SK-N-MC (cell line): ENCODE data around the gene REG1A.

Experiments used
- EZH2 ChIP-seq: fragments of 200-600 bp; sonication (generic); IDR thresholded peaks from one replicate; pipeline ENCODE4 v1.6.1; 2017; ENCODE audit warnings: antibody characterized with exemption
- FOXP2 ChIP-seq: optimal IDR thresholded peaks from 2 replicates; pipeline ENCODE3; 2011; ENCODE audit warnings: mild to moderate bottlenecking, moderate library complexity; ENCODE audit not compliant: insufficient read depth; ENCODE audit errors: extremely low read length, control extremely low read depth
- POLR2AphosphoS5 ChIP-seq: IDR thresholded peaks from 2 replicates; pipeline ENCODE4 v1.6.1; 2012; ENCODE audit warnings: mild to moderate bottlenecking, low read depth, low read length, borderline replicate concordance

DNA sequence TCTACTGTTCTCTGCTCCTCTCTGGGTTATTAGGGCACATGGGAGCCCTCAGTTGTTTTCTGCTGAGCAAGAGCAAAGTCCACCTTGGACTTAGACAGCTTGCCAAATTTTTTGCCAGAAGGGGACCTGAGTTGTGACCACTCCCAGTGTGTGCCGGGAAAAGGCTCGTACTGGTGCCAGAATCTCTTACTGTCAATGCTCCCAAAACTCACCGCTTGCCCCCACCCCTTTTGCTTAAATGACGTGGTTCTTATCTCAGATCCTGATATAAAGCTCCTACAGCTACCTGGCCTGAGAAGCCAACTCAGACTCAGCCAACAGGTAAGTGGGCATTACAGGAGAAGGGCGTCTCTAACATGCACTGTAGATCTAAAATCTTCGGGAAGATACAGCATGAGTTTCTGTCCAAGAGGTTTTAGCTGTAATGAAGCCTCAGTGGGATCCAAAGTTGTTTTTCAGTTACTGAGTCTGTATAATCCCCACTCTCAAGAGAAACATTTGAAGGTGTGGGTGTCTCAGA, at the start of gene REG1A:
- TF ChIP-seq POLR2AphosphoS5 (no peak), EZH2 (no peak), FOXP2 (no peak)
